ENCODE data around the gene TCF23. TPM values are rescaled to one million over a fixed set of nuclear protein-coding genes. Genes with fewer than 3 reads are reported as not detected.
A peak's percentile ranks its signal among the peaks of the same experiment; 100 is the strongest.

The TCF23 gene
- total and polyA plus RNA-seq, 7 experiments from 2014 or later = not detected

- Histone ChIP-seq H3K36me3 (ENCODE audit: control insufficient read depth in 2 of 3, insufficient read depth in 3 of 3, low read length in 3 of 3) (peaks cover 0 to 6% (median 0%) of the 10 kb centered on the region in 3 experiments), H3K27me3 (ENCODE audit: control insufficient read depth in 2 of 2, insufficient read depth in 2 of 2, low read length in 2 of 2) (no peaks in the 10 kb centered on the region), H3K27ac (ENCODE audit: low read depth, low read length) (no peak overlapping the region), H3K9me3 (ENCODE audit: control insufficient read depth in 2 of 3, low read length in 3 of 3) (no peaks in the 10 kb centered on the region), H3K4me3 (ENCODE audit: low read length) (no peak overlapping the region), H3K4me1 (ENCODE audit: control insufficient read depth in 2 of 2, insufficient read depth in 2 of 2, low read length in 2 of 2) (peaks cover 8% of the 10 kb centered on the region in 2 donors)
- no peak for ATAC-seq
- ChIA-PET CTCF (no interaction called here), POLR2A (no interaction called here)
- H3K9me3 Mint-ChIP-seq = peaks cover 0 to 6% (median 0%) of the 10 kb centered on the region in 11 donors
- H3K4me3 Mint-ChIP-seq = no peak overlapping the region
- H3K4me1 Mint-ChIP-seq = peaks cover 6 to 23% (median 12%) of the 10 kb centered on the region in 7 donors
- no peak overlapping the region for H3K27ac Mint-ChIP-seq
- peaks cover 0 to 4% (median 0%) of the 10 kb centered on the region in 5 donors for H3K36me3 Mint-ChIP-seq
- no peak for DNase-seq
- peaks cover 0 to 16% (median under 1%) of the 10 kb centered on the region in 5 donors for H3K27me3 Mint-ChIP-seq
- intact Hi-C loops (cut with micrococcal nuclease) = no loop called here
Observed at GRCh38 chr2:27138111-27138510, 10.7 kb upstream of the TCF23 start.

GRCh38 chr2:27139310-27139709, 9.5 kb upstream of the TCF23 start, which contains the start of gene PRR30:
TSS of gene PRR30 (minus strand) at chr2:27139410. CDS start at chr2:27138329, 1,081 bp downstream.
- Histone ChIP-seq H3K27me3 (ENCODE audit: control insufficient read depth in 2 of 2, insufficient read depth in 2 of 2, low read length in 2 of 2) (no peaks in the 10 kb centered on the region), H3K9me3 (ENCODE audit: control insufficient read depth in 2 of 3, low read length in 3 of 3) (no peaks in the 10 kb centered on the region), H3K4me3 (ENCODE audit: low read length) (no peak within 1 kb of the TSS), H3K27ac (ENCODE audit: low read depth, low read length) (no peak within 1 kb of the TSS), H3K36me3 (ENCODE audit: control insufficient read depth in 2 of 3, insufficient read depth in 3 of 3, low read length in 3 of 3) (peaks cover 0 to 2% (median 0%) of the 10 kb centered on the region in 3 experiments), H3K4me1 (ENCODE audit: control insufficient read depth in 2 of 2, insufficient read depth in 2 of 2, low read length in 2 of 2) (no peaks in the 10 kb centered on the region)
- ChIA-PET POLR2A (interaction anchor here (1.0 kb wide), 1 partner anchor 16 kb away, joined by 4 read pairs; the partner anchor contains the start of gene ABHD1), CTCF (no interaction called here)
- ATAC-seq = no peak
- Mint-ChIP-seq H3K27me3 (peaks cover 0 to 27% (median 5%) of the 10 kb centered on the region in 5 donors), H3K36me3 (peaks cover 0 to 3% (median 0%) of the 10 kb centered on the region in 5 donors), H3K4me3 (peak within 1 kb of the TSS in 1 of 10 donors; percentile 51), H3K4me1 (peaks cover 0 to 14% (median 3%) of the 10 kb centered on the region in 7 donors), H3K27ac (peak within 1 kb of the TSS in 1 of 9 donors; percentile 84), H3K9me3 (peaks cover 0 to 8% (median 0%) of the 10 kb centered on the region in 11 donors)
- intact Hi-C loops (cut with micrococcal nuclease) = no loop called here
- no peak for DNase-seq

- CTCF ChIA-PET = interaction anchor here (0.6 kb wide), 1 partner anchor 61 kb away, joined by 3 read pairs; no protein-coding TSS in a partner anchor
- intact Hi-C loops (cut with micrococcal nuclease) = no loop called here
- no peaks in the 10 kb centered on the region for H3K27me3 ChIP-seq (ENCODE audit: control insufficient read depth in 2 of 2, insufficient read depth in 2 of 2, low read length in 2 of 2)
Observed at GRCh38 chr2:27143285-27143684, 5.5 kb upstream of the TCF23 start.

GRCh38 chr2:27145682-27146081, 3.1 kb upstream of the TCF23 start:
- H3K27ac Mint-ChIP-seq = no peak overlapping the region
- H3K4me1 Mint-ChIP-seq = no peaks in the 10 kb centered on the region
- H3K4me3 Mint-ChIP-seq = no peak overlapping the region
- H3K27me3 Mint-ChIP-seq = peaks cover 0 to 29% (median 15%) of the 10 kb centered on the region in 5 donors
- no peaks in the 10 kb centered on the region for H3K9me3 ChIP-seq (ENCODE audit: control insufficient read depth in 2 of 3, low read length in 3 of 3)
- H3K9me3 Mint-ChIP-seq = peaks cover 0 to 8% (median 0%) of the 10 kb centered on the region in 11 donors
- intact Hi-C loops (cut with micrococcal nuclease) = no loop called here
- POLR2A ChIA-PET = no interaction called here
- no peaks in the 10 kb centered on the region for H3K27me3 ChIP-seq (ENCODE audit: control insufficient read depth in 2 of 2, insufficient read depth in 2 of 2, low read length in 2 of 2)
- no peak for ATAC-seq
- H3K4me3 ChIP-seq (ENCODE audit: low read length) = no peak overlapping the region
- H3K36me3 ChIP-seq (ENCODE audit: control insufficient read depth in 2 of 3, insufficient read depth in 3 of 3, low read length in 3 of 3) = no peaks in the 10 kb centered on the region
- no peak overlapping the region for H3K27ac ChIP-seq (ENCODE audit: low read depth, low read length)
- H3K36me3 Mint-ChIP-seq = no peaks in the 10 kb centered on the region
- CTCF ChIA-PET = no interaction called here
- DNase-seq = no peak
- no peaks in the 10 kb centered on the region for H3K4me1 ChIP-seq (ENCODE audit: control insufficient read depth in 2 of 2, insufficient read depth in 2 of 2, low read length in 2 of 2)

More at GRCh38 chr2:27143285-27143684, 5.5 kb upstream of the TCF23 start:
- H3K27ac ChIP-seq (ENCODE audit: low read depth, low read length) = no peak overlapping the region
- Mint-ChIP-seq H3K9me3 (peaks cover 0 to 8% (median 0%) of the 10 kb centered on the region in 11 donors), H3K27ac (no peak overlapping the region), H3K4me1 (no peaks in the 10 kb centered on the region), H3K27me3 (peaks cover 0 to 35% (median 12%) of the 10 kb centered on the region in 5 donors), H3K4me3 (no peak overlapping the region), H3K36me3 (no peaks in the 10 kb centered on the region)
- no peak for ATAC-seq
- H3K4me3 ChIP-seq (ENCODE audit: low read length) = no peak overlapping the region
- no peaks in the 10 kb centered on the region for H3K36me3 ChIP-seq (ENCODE audit: control insufficient read depth in 2 of 3, insufficient read depth in 3 of 3, low read length in 3 of 3)
- H3K9me3 ChIP-seq (ENCODE audit: control insufficient read depth in 2 of 3, low read length in 3 of 3) = no peaks in the 10 kb centered on the region
- POLR2A ChIA-PET = no interaction called here
- no peaks in the 10 kb centered on the region for H3K4me1 ChIP-seq (ENCODE audit: control insufficient read depth in 2 of 2, insufficient read depth in 2 of 2, low read length in 2 of 2)
- DNase-seq = no peak

- H3K4me3 ChIP-seq (ENCODE audit: low read length) = no peak overlapping the region
- Mint-ChIP-seq H3K27me3 (peaks cover 0 to 26% (median 11%) of the 10 kb centered on the region in 5 donors), H3K27ac (peak overlapping the region in 1 of 9 donors; percentile 39), H3K36me3 (no peaks in the 10 kb centered on the region), H3K4me1 (no peaks in the 10 kb centered on the region), H3K9me3 (peaks cover 0 to 6% (median 0%) of the 10 kb centered on the region in 11 donors), H3K4me3 (no peak overlapping the region)
- ChIA-PET CTCF (no interaction called here), POLR2A (no interaction called here)
- H3K36me3 ChIP-seq (ENCODE audit: control insufficient read depth in 2 of 3, insufficient read depth in 3 of 3, low read length in 3 of 3) = no peaks in the 10 kb centered on the region
- H3K9me3 ChIP-seq (ENCODE audit: control insufficient read depth in 2 of 3, low read length in 3 of 3) = no peaks in the 10 kb centered on the region
- no peak for DNase-seq
- H3K27me3 ChIP-seq (ENCODE audit: control insufficient read depth in 2 of 2, insufficient read depth in 2 of 2, low read length in 2 of 2) = no peaks in the 10 kb centered on the region
- no peak for ATAC-seq
- H3K27ac ChIP-seq (ENCODE audit: low read depth, low read length) = no peak overlapping the region
- no peaks in the 10 kb centered on the region for H3K4me1 ChIP-seq (ENCODE audit: control insufficient read depth in 2 of 2, insufficient read depth in 2 of 2, low read length in 2 of 2)
- intact Hi-C loops (cut with micrococcal nuclease) = no loop called here
Observed at GRCh38 chr2:27147935-27148334, 869 bp upstream of the TCF23 start.

- no peak for ATAC-seq
- no peaks in the 10 kb centered on the region for H3K36me3 Mint-ChIP-seq
- CTCF ChIA-PET = no interaction called here
Observed at GRCh38 chr2:27149570-27150405, 984 bp downstream of the TCF23 start.

More at GRCh38 chr2:27149570-27150405, 984 bp downstream of the TCF23 start:
- POLR2A ChIA-PET = no interaction called here
- no peaks in the 10 kb centered on the region for H3K4me1 ChIP-seq (ENCODE audit: control insufficient read depth in 2 of 2, insufficient read depth in 2 of 2, low read length in 2 of 2)
- no peak overlapping the region for H3K27ac Mint-ChIP-seq
- DNase-seq = no peak
- no peaks in the 10 kb centered on the region for H3K9me3 ChIP-seq (ENCODE audit: control insufficient read depth in 2 of 3, low read length in 3 of 3)
- H3K27me3 Mint-ChIP-seq = peaks cover 0 to 15% (median 8%) of the 10 kb centered on the region in 5 donors
- no peaks in the 10 kb centered on the region for H3K4me1 Mint-ChIP-seq
- H3K4me3 ChIP-seq (ENCODE audit: low read length) = no peak overlapping the region
- no peaks in the 10 kb centered on the region for H3K9me3 Mint-ChIP-seq
- H3K27ac ChIP-seq (ENCODE audit: low read depth, low read length) = no peak overlapping the region
- intact Hi-C loops (cut with micrococcal nuclease) = no loop called here
- no peaks in the 10 kb centered on the region for H3K27me3 ChIP-seq (ENCODE audit: control insufficient read depth in 2 of 2, insufficient read depth in 2 of 2, low read length in 2 of 2)
- no peak overlapping the region for H3K4me3 Mint-ChIP-seq
- H3K36me3 ChIP-seq (ENCODE audit: control insufficient read depth in 2 of 3, insufficient read depth in 3 of 3, low read length in 3 of 3) = no peaks in the 10 kb centered on the region

Data from naive thymus-derived CD4-positive, alpha-beta T cell (primary cell).